ENCODE data around the gene EIF2S3B.
"Not testable (repeated sequence)": the region's sequence is repeated elsewhere in the genome, so short reads cannot be mapped to it uniquely, and the experiment has no call there.

EIF2S3B gene

GRCh38 chr12:10505620-10506019 is at the start of gene EIF2S3B:
EIF2S3B (plus strand) TSS chr12:10505890; CDS start chr12:10505903, 13 bp downstream.
- no peak for DNase-seq (ENCODE audit: low read depth in 2 of 2)

GRCh38 chr12:10456856-10457255 is 48.8 kb upstream of the EIF2S3B start:
- DNase-seq (ENCODE audit: low read depth in 2 of 2): no peak

GRCh38 chr12:10457760-10458159 is 47.9 kb upstream of the EIF2S3B start:
- DNase-seq (ENCODE audit: low read depth in 2 of 2): no peak

- no peak for DNase-seq (ENCODE audit: low read depth in 2 of 2)
Observed at GRCh38 chr12:10466311-10466710, 39.4 kb upstream of the EIF2S3B start.

- no peak for DNase-seq (ENCODE audit: low read depth in 2 of 2)
Observed at GRCh38 chr12:10469701-10470100, 36.0 kb upstream of the EIF2S3B start.

GRCh38 chr12:10472808-10473207 is 32.9 kb upstream of the EIF2S3B start:
- not testable (repeated sequence) for DNase-seq (ENCODE audit: low read depth in 2 of 2)

- DNase-seq (ENCODE audit: low read depth in 2 of 2): not testable (repeated sequence)
Observed at GRCh38 chr12:10481901-10482300, 23.8 kb upstream of the EIF2S3B start.

GRCh38 chr12:10487328-10487727 is 18.4 kb upstream of the EIF2S3B start:
- not testable (repeated sequence) for DNase-seq (ENCODE audit: low read depth in 2 of 2)

- no peak for DNase-seq (ENCODE audit: low read depth in 2 of 2)
Observed at GRCh38 chr12:10491766-10492165, 13.9 kb upstream of the EIF2S3B start.

GRCh38 chr12:10497602-10498001 is 8.1 kb upstream of the EIF2S3B start:
- DNase-seq (ENCODE audit: low read depth in 2 of 2): peak; percentile 0 to 4

GRCh38 chr12:10498042-10498441 is 7.6 kb upstream of the EIF2S3B start:
- no peak for DNase-seq (ENCODE audit: low read depth in 2 of 2)

GRCh38 chr12:10501030-10501429 is 4.7 kb upstream of the EIF2S3B start:
- DNase-seq (ENCODE audit: low read depth in 2 of 2): no peak

- no peak for DNase-seq (ENCODE audit: low read depth in 2 of 2)
Observed at GRCh38 chr12:10503460-10503859, 2.2 kb upstream of the EIF2S3B start.

GRCh38 chr12:10511756-10512355 is 6.2 kb downstream of the EIF2S3B start:
- no peak for DNase-seq (ENCODE audit: low read depth in 2 of 2)

GRCh38 chr12:10512798-10513197 is 7.1 kb downstream of the EIF2S3B start:
- DNase-seq (ENCODE audit: low read depth in 2 of 2): no peak

- DNase-seq (ENCODE audit: low read depth in 2 of 2): no peak
Observed at GRCh38 chr12:10521555-10521954, 15.9 kb downstream of the EIF2S3B start.

- DNase-seq (ENCODE audit: low read depth in 2 of 2): no peak
Observed at GRCh38 chr12:10528174-10528953, 22.7 kb downstream of the EIF2S3B start.

- DNase-seq (ENCODE audit: low read depth in 2 of 2): no peak
Observed at GRCh38 chr12:10529603-10530002, 23.9 kb downstream of the EIF2S3B start.

- no peak for DNase-seq (ENCODE audit: low read depth in 2 of 2)
Observed at GRCh38 chr12:10537721-10538120, 32.0 kb downstream of the EIF2S3B start.

GRCh38 chr12:10540776-10541205 is 35.1 kb downstream of the EIF2S3B start:
- no peak for DNase-seq (ENCODE audit: low read depth in 2 of 2)

GRCh38 chr12:10543499-10543898 is 37.8 kb downstream of the EIF2S3B start:
- DNase-seq (ENCODE audit: low read depth in 2 of 2): no peak

GRCh38 chr12:10551375-10551774 is 45.7 kb downstream of the EIF2S3B start:
- no peak for DNase-seq (ENCODE audit: low read depth in 2 of 2)

- DNase-seq (ENCODE audit: low read depth in 2 of 2): no peak
Observed at GRCh38 chr12:10553148-10553547, 47.5 kb downstream of the EIF2S3B start.
